Keratinocyte (primary cell): ENCODE measurements around the gene IFITM10. TPM values are rescaled to one million over a fixed set of nuclear protein-coding genes. Genes with fewer than 3 reads are reported as not detected.

Experiments used
- DNase-seq: peaks from one replicate; pipeline ENCODE4 v3.0.0-alpha.2; 2011; ENCODE audit warnings: low read depth, missing footprints, low spot score
- FAIRE-seq: peaks from 2 replicates; lab custom pipeline; 2011; peaks lifted over from hg19 to GRCh38; lab: Jason Lieb, UNC
- H2AFZ ChIP-seq: 2 replicates; pipeline ENCODE4 v1.6.0; 2012; ENCODE audit warnings: low read length, control low read depth, inconsistent platforms; ENCODE audit not compliant: control insufficient read depth
- H3K27ac ChIP-seq: 2 replicates; pipeline ENCODE4 v1.5.1; 2011; ENCODE audit warnings: low read length; ENCODE audit not compliant: control insufficient read depth, insufficient read depth
- H3K27me3 ChIP-seq: 3 replicates; pipeline ENCODE4 v1.6.0; 2011; ENCODE audit warnings: low read length; ENCODE audit not compliant: control insufficient read depth, insufficient read depth; ENCODE audit errors: extremely low read depth
- H3K36me3 ChIP-seq, 2 experiments: 2 replicates in 1 of 2; 3 replicates in 1 of 2; pipeline ENCODE4 v1.5.1; 2011; ENCODE audit warnings: low read length in 2 of 2, mild to moderate bottlenecking in 1 of 2; ENCODE audit not compliant: control insufficient read depth in 2 of 2, insufficient read depth in 2 of 2; ENCODE audit errors: extremely low read depth in 1 of 2
- H3K4me1 ChIP-seq: 3 replicates; pipeline ENCODE4 v1.5.1; 2011; ENCODE audit warnings: low read length; ENCODE audit not compliant: control insufficient read depth, insufficient read depth; ENCODE audit errors: extremely low read depth
- H3K4me2 ChIP-seq: 3 replicates; pipeline ENCODE4 v1.6.0; 2011; ENCODE audit warnings: low read depth, low read length; ENCODE audit not compliant: control insufficient read depth, insufficient read depth; ENCODE audit errors: extremely low read depth
- H3K4me3 ChIP-seq, 3 experiments: fragments of 200-600 bp in 1 of 3; sonication (generic) in 1 of 3; 2 replicates in 2 of 3; 3 replicates in 1 of 3; pipeline ENCODE4 v1.5.1; 2011 to 2016; ENCODE audit warnings: low read length in 3 of 3, mild to moderate bottlenecking in 3 of 3, control low read depth in 2 of 3, inconsistent platforms in 1 of 3, low read depth in 1 of 3, mixed read lengths in 1 of 3, mixed run types in 1 of 3, moderate library complexity in 1 of 3; ENCODE audit not compliant: control insufficient read depth in 2 of 3, insufficient read depth in 2 of 3; ENCODE audit errors: extremely low read depth in 1 of 3
- H3K79me2 ChIP-seq: 2 replicates; pipeline ENCODE4 v1.6.0; 2012; ENCODE audit warnings: low read length; ENCODE audit not compliant: control insufficient read depth, insufficient read depth
- H3K9ac ChIP-seq: 3 replicates; pipeline ENCODE4 v1.6.0; 2011; ENCODE audit warnings: low read length; ENCODE audit not compliant: control insufficient read depth, insufficient read depth; ENCODE audit errors: extremely low read depth
- H3K9me1 ChIP-seq: 3 replicates; pipeline ENCODE4 v1.6.0; 2011; ENCODE audit warnings: low read length; ENCODE audit not compliant: control insufficient read depth, insufficient read depth; ENCODE audit errors: extremely low read depth
- H3K9me3 ChIP-seq: 2 replicates; pipeline ENCODE4 v1.5.1; 2012; ENCODE audit warnings: low read depth, low read length; ENCODE audit not compliant: control insufficient read depth
- H4K20me1 ChIP-seq: 3 replicates; pipeline ENCODE4 v1.6.0; 2011; ENCODE audit warnings: low read length; ENCODE audit not compliant: control insufficient read depth, insufficient read depth; ENCODE audit errors: extremely low read depth
- EZH2 ChIP-seq: IDR thresholded peaks from one replicate; pipeline ENCODE4 v1.6.1; 2012; ENCODE audit warnings: inconsistent platforms, mild to moderate bottlenecking, low read length, moderate library complexity
- dilution Hi-C: fragments of 300-500 bp; cut with MboI; formaldehyde crosslinking; loops from one replicate; pipeline ENCODE4 v1.7.0; 2020; ENCODE audit warnings: low sequenced_read_pairs; ENCODE audit not compliant: extremely low pct_ligation_motif_present
- polyA plus RNA-seq, 5 experiments: library from polyadenylated mRNA; depleted of rRNA in 3 of 5; stranded (reverse) in 3 of 5; stranded (forward) in 1 of 5; unstranded in 1 of 5; fragments of >200 nt; gene quantifications; 1 replicate in 1 of 5; 2 replicates in 3 of 5; 3 replicates in 1 of 5; pipeline versions ENCODE4 v1.2.1 to v1.2.3, GENCODE V29; 2011 to 2012; ENCODE audit warnings: missing spikeins in 2 of 5, low read depth in 1 of 5, low replicate concordance in 1 of 5
- TF ChIP-seq, protein P1 (sequence below), 3 experiments: IDR thresholded peaks in 1 of 3; conservative IDR thresholded peaks in 1 of 3; optimal IDR thresholded peaks in 1 of 3; 2 replicates in 2 of 3; 3 replicates in 1 of 3; pipeline versions ENCODE3 to v1.5.1; 2011; ENCODE audit warnings: low read length in 3 of 3, mild to moderate bottlenecking in 3 of 3, moderate library complexity in 2 of 3, control low read depth in 1 of 3, inconsistent platforms in 1 of 3; ENCODE audit not compliant: insufficient read depth in 2 of 3; ENCODE audit errors: extremely low read depth in 1 of 3

IFITM10 gene
- polyA plus RNA-seq, 1 donor (not counting 4 experiments of a cell fraction or from before 2014, with no cell fraction given) = 0.14 TPM

DNA sequence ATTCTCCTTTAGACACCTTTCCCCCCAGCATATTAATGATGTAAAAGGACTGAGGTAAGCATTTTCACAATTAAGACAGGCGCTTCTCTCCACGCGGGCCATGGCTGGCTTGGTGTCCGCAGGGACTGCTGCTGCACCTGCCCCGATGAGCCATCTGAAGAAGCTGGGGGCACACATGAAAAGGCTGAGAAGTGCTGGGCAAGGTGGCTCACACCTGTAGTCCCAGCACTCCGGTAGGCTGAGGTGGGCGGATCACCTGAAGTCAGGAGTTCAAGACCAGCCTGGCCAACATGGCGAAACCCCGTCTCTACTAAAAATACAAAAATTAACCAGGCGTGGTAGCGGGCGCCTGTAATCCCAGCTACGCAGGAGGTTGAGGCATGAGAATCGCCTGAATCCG is 32.1 kb downstream of the IFITM10 start:
- dilution Hi-C loops = no loop called here
- TF ChIP-seq, protein P1, sequence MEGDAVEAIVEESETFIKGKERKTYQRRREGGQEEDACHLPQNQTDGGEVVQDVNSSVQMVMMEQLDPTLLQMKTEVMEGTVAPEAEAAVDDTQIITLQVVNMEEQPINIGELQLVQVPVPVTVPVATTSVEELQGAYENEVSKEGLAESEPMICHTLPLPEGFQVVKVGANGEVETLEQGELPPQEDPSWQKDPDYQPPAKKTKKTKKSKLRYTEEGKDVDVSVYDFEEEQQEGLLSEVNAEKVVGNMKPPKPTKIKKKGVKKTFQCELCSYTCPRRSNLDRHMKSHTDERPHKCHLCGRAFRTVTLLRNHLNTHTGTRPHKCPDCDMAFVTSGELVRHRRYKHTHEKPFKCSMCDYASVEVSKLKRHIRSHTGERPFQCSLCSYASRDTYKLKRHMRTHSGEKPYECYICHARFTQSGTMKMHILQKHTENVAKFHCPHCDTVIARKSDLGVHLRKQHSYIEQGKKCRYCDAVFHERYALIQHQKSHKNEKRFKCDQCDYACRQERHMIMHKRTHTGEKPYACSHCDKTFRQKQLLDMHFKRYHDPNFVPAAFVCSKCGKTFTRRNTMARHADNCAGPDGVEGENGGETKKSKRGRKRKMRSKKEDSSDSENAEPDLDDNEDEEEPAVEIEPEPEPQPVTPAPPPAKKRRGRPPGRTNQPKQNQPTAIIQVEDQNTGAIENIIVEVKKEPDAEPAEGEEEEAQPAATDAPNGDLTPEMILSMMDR (optimal IDR thresholded peaks at IDR 0.05 in 1 of 3, IDR thresholded peaks at IDR 0.05 in 1 of 3, conservative IDR thresholded peaks at IDR 0.05 in 1 of 3; ENCODE audit: extremely low read depth in 1 of 3, insufficient read depth in 2 of 3, low read length in 3 of 3) = no peak
- no peak for TF ChIP-seq EZH2
- no peak overlapping the region for H3K4me3 ChIP-seq
- H3K79me2 ChIP-seq = no peaks in the 10 kb centered on the region
- H3K4me1 ChIP-seq = no peaks in the 10 kb centered on the region
- no peaks in the 10 kb centered on the region for H3K36me3 ChIP-seq
- no peaks in the 10 kb centered on the region for H4K20me1 ChIP-seq
- no peak overlapping the region for H3K4me2 ChIP-seq
- no peaks in the 10 kb centered on the region for H3K9me1 ChIP-seq
- no peak overlapping the region for H3K27ac ChIP-seq
- DNase-seq (no peak), FAIRE-seq (no peak)
- H3K9ac ChIP-seq = no peak overlapping the region
- no peak overlapping the region for H2AFZ ChIP-seq
- no peaks in the 10 kb centered on the region for H3K9me3 ChIP-seq
- peaks cover 5% of the 10 kb centered on the region for H3K27me3 ChIP-seq

GRCh38 chr11:1717745-1718144 is 32.6 kb downstream of the IFITM10 start:
- no peak overlapping the region for H3K27ac ChIP-seq
- H3K9ac ChIP-seq = no peak overlapping the region
- no peaks in the 10 kb centered on the region for H3K79me2 ChIP-seq
- H3K4me3 ChIP-seq = no peak overlapping the region
- no peak for FAIRE-seq
- H3K27me3 ChIP-seq = peaks cover 5% of the 10 kb centered on the region
- no peak for DNase-seq
- no peaks in the 10 kb centered on the region for H3K9me3 ChIP-seq
- no peaks in the 10 kb centered on the region for H3K9me1 ChIP-seq
- dilution Hi-C loops = no loop called here
- H2AFZ ChIP-seq = no peak overlapping the region
- H3K4me2 ChIP-seq = no peak overlapping the region
- no peaks in the 10 kb centered on the region for H3K4me1 ChIP-seq
- no peaks in the 10 kb centered on the region for H3K36me3 ChIP-seq
- no peak for TF ChIP-seq EZH2
- TF ChIP-seq, protein P1 (optimal IDR thresholded peaks at IDR 0.05 in 1 of 3, IDR thresholded peaks at IDR 0.05 in 1 of 3, conservative IDR thresholded peaks at IDR 0.05 in 1 of 3; ENCODE audit: extremely low read depth in 1 of 3, insufficient read depth in 2 of 3, low read length in 3 of 3) = no peak
- H4K20me1 ChIP-seq = no peaks in the 10 kb centered on the region
